ENCODE results near the gene ARF3.

GRCh38 chr12:48889679-48890078, 67.6 kb downstream of the ARF3 start:
- TF ChIP-seq TAF1 (IDR thresholded peaks at IDR 0.05; ENCODE audit: borderline replicate concordance, low read depth, low read length) (no peak), POLR2A (IDR thresholded peaks at IDR 0.05; ENCODE audit: low read depth, low read length) (no peak), POLR2AphosphoS5 (IDR thresholded peaks at IDR 0.05; ENCODE audit: low read depth, low read length) (no peak)

Data from GM12892 (cell line).